HG03039 (cell line): ENCODE results near the gene SOX11.
"Not testable (repeated sequence)": the region's sequence is repeated elsewhere in the genome, so short reads cannot be mapped to it uniquely, and the experiment has no call there.

Experiments used
- ATAC-seq: cut with Tn5 transposase; IDR thresholded peaks from one replicate; pipeline ENCODE4 v1.9.1; 2021; ENCODE audit warnings: mild to moderate bottlenecking, moderate library complexity; ENCODE audit not compliant: unreplicated experiment

The SOX11 gene

DNA sequence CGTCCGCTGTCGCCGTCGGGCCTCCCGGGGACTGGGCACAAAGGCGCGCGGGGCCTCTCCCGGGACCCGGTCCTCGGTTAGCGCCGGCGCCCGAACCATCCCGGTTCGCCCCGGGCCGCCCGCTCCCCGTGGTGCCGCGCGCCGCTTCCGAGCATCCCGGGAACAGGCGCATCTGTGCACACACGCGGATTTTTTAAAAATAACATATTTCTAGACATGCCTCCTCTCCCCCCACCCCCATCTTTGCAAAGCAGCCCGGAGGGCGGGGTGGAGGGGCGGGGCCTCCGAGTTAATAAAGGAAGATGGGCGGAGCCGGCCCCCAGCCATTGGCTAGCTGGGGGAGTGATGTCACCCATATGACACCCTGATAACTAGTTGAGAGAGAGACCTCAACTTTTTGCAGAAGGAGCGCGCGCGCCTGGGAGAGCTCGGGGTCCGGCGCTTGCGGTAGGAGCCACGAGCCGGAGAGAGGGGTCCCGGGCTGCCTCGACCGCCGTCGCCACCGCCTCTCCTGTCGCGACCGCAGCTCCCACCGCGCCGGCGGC is at the start of gene SOX11:
Gene SOX11, plus strand, starts transcription at position 400 of the 545 bp plus-strand sequence. CDS start 338 bp downstream, outside the sequence.
- ATAC-seq = no peak

DNA sequence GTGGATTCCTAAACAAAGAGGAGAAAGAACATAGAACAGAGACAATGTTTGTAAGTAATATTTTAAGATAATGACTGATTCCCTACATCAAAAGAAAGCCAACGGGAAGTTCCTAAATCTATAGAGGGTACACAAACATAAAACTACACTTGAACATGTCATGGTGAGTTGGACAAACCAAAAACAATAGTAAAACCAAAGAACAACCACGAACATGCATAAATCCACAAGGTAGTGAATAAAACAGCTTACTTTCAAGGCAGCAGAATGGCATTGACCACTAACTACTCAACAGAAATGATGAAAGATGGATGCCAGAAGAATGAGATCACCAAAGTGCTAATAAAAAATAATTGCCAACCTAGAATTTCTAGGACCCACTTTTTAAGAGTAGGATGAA is 39.5 kb upstream of the SOX11 start:
- not testable (repeated sequence) for ATAC-seq

GRCh38 chr2:5653756-5654155 is 38.4 kb upstream of the SOX11 start:
- not testable (repeated sequence) for ATAC-seq

DNA sequence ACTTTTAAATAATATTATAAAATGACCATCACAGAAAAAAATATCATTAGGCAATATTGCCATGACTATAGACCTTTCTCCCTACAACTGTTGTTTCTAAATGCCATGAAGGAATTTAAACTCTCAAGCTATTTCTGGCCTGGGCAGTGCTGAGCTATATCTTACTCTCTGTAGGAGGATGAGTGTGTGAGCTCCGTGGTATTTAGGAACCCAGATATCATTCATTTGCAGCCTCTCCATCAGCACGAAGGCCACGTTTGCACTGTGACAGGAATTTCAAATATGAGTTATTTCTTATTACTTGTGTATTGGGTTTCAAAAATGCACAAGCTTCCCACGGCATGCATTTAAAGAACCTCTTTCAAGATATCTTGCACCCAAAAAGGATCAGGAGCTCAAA is 35.0 kb upstream of the SOX11 start:
- no peak for ATAC-seq

DNA sequence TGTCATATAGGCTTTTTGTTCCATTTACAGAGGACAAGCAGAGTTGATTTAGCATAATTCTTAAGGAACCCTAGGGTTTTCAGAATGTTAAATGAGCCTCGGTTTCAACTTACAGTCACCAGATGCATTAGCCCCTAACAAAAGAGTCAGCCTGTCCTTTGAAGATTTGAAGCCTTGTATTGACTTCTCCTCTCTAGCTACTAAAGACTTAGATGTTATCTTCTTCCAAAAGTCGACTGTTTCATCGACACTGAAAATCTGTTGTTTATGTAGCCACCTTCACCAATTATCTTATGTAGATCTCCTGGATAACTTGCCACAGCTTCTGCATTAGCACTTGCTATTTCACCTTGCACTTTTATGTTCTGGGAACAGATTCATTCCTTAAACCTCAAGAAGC is 31.6 kb upstream of the SOX11 start:
- no peak for ATAC-seq

- ATAC-seq = no peak
Measured at GRCh38 chr2:5661362-5661761, 30.8 kb upstream of the SOX11 start.

- no peak for ATAC-seq
Measured at GRCh38 chr2:5664278-5664681, 27.9 kb upstream of the SOX11 start.

DNA sequence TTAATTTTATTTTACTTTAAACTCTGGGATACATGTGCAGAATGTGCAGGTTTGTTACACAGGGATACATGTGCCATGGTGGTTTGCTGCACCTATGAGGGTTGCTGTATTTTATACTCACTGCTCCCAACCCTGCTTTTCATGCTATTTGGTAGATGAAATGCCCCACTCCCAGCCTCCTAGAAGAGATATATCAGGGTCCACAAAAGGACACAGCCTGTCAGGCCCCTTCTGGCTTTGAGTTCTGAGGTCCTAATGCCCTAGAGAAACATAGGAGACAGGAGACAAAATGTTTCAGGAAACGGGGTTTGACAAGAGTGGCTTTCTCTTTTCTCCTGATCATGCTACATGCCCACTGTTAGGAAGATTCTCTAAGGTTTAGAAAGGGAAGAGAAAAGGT is 27.1 kb upstream of the SOX11 start:
- no peak for ATAC-seq

DNA sequence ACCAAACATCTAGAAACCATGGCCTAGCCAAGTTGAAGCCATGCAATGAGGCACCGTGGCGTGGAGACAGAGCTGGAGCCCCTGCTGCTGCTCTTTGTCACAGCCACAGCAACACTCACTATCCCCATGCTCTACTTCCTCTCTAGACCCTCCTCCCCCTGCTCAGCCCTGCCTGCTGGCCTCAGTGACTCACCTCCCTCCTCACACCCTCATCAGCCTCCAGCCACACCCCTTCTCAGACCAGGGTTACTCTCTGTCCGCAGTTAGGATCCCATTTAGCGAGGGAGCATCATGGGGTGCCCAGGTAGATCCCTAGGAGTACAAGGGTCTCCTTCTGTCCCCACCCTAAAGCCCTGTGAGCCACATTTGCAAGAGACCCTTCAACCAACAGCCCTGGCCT is 25.4 kb upstream of the SOX11 start:
- no peak for ATAC-seq

- not testable (repeated sequence) for ATAC-seq
Measured at GRCh38 chr2:5667655-5668054, 24.5 kb upstream of the SOX11 start.

DNA sequence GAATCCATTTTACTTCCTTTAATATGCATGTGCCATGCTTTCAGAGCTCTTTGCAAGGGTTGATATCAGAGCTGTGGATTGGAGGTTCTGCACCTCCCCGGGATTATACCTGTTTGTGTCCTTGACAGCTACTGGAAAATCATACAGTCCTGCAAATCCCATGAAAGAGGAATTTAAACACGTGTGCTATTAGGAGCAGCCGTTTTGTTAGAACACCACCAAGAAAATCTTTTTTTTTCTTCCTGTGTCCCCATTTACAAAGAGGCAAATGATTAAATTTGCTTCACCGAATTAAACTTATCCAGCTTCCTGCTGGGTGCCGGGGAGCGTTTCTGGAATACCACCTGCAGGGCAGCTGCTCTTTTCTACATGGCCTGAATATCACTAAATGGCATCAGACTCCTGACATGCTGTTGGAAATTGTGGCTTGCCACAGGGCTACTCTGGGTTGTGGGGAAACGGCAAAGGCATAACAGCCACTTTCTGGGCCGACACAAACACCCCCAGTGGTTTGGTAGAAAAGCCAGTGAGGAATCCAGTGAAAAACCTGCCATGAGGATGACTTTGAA is 23.4 kb upstream of the SOX11 start:
- ATAC-seq = no peak

GRCh38 chr2:5672749-5673144 is 19.4 kb upstream of the SOX11 start:
- no peak for ATAC-seq

GRCh38 chr2:5673145-5674025 is 18.8 kb upstream of the SOX11 start:
- no peak for ATAC-seq

GRCh38 chr2:5674026-5674340 is 18.2 kb upstream of the SOX11 start:
- ATAC-seq = no peak

DNA sequence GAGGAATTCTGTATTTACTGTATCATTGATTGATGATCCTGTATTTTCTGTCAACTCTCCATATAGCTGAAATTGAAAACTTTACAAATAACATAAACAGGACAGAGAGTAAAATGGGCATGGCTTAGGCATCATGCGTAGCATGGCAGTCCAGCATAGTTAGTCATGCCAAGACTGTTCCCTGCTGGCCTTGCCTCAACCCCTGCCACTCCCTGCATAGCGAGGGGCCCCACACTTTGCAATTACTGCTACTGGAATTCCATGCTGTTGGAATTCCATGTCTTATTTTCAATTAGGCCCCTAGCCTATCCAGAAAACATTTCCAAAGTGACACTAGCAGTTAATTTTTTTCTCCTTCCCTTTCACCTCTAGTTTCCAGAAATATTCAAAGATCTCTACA is 15.1 kb upstream of the SOX11 start:
- ATAC-seq = no peak

GRCh38 chr2:5683471-5683870 is 8.7 kb upstream of the SOX11 start:
- no peak for ATAC-seq

- no peak for ATAC-seq
Measured at GRCh38 chr2:5685225-5685624, 7.0 kb upstream of the SOX11 start.

DNA sequence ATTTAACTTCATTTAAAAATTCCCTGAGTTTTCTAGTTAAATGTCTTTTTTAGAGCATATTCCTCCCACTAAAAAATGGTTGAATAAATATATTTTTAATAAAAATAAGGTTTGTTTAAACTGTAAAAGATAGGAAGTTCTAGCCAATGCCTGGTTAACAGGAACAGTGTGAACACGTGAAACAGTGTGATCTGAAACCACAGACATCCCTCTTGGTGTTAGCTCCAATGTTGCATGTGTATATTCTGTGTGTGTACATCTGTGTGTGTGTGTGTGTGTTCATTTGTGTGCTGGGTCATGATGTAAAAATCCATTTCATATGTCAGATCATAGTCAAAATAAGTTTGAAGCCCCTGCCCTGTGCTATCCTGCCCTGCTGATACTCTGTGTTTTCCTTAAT is 6.1 kb upstream of the SOX11 start:
- ATAC-seq = no peak

GRCh38 chr2:5686536-5686935 is 5.6 kb upstream of the SOX11 start:
- no peak for ATAC-seq

GRCh38 chr2:5689750-5690149 is 2.4 kb upstream of the SOX11 start:
- no peak for ATAC-seq

GRCh38 chr2:5690286-5690685 is 1.9 kb upstream of the SOX11 start:
- ATAC-seq = no peak

GRCh38 chr2:5690718-5691220 is 1.4 kb upstream of the SOX11 start:
- no peak for ATAC-seq
